Right atrium auricular region (tissue), 2 donors: ENCODE measurements around the gene PDE9A. TPM values are rescaled to one million over a fixed set of nuclear protein-coding genes. Genes with fewer than 3 reads are reported as not detected.

Experiments used
- DNase-seq: peaks from one replicate; pipeline ENCODE4 v3.0.0-alpha.2; 2019; ENCODE audit warnings: low spot score
- H3K27ac ChIP-seq, 2 donors: fragments of 200-600 bp; sonication (generic); 1 replicate in 1 of 2; 2 replicates in 1 of 2; pipeline ENCODE4 v1.5.1; 2016 to 2019
- H3K27me3 ChIP-seq, 2 donors: fragments of 200-600 bp; sonication (generic); one replicate each; pipeline versions ENCODE4 v1.5.1 to v1.6.0; 2017 to 2019
- H3K36me3 ChIP-seq: fragments of 200-600 bp; sonication (generic); one replicate; pipeline ENCODE4 v1.5.1; 2016
- H3K4me1 ChIP-seq, 2 donors: fragments of 200-600 bp; sonication (generic); one replicate each; pipeline versions ENCODE4 v1.5.1 to v1.6.0; 2017 to 2019
- H3K4me3 ChIP-seq, 2 donors: fragments of 200-600 bp; sonication (generic); 1 replicate in 1 of 2; 2 replicates in 1 of 2; pipeline ENCODE4 v1.5.1; 2017 to 2019; ENCODE audit warnings: mild to moderate bottlenecking in 1 of 2, moderate library complexity in 1 of 2
- H3K9me3 ChIP-seq, 2 donors: fragments of 200-600 bp; sonication (generic); one replicate each; pipeline ENCODE4 v1.5.1; 2019
- total RNA-seq, 2 donors: library from RNA; depleted of rRNA; stranded (reverse); fragments of >200 nt; gene quantifications; one replicate each; pipeline ENCODE4 v1.1.0, GENCODE V29; 2016
- TF ChIP-seq, protein P1 (sequence below), 2 donors: fragments of 200-600 bp; sonication (generic); IDR thresholded peaks; one replicate each; pipeline ENCODE4 v1.5.1; 2019; ENCODE audit warnings: antibody characterized with exemption in 2 of 2

Gene PDE9A
- total RNA-seq, 2 donors from 2014 or later, result 1.1 to 2.0 TPM

DNA sequence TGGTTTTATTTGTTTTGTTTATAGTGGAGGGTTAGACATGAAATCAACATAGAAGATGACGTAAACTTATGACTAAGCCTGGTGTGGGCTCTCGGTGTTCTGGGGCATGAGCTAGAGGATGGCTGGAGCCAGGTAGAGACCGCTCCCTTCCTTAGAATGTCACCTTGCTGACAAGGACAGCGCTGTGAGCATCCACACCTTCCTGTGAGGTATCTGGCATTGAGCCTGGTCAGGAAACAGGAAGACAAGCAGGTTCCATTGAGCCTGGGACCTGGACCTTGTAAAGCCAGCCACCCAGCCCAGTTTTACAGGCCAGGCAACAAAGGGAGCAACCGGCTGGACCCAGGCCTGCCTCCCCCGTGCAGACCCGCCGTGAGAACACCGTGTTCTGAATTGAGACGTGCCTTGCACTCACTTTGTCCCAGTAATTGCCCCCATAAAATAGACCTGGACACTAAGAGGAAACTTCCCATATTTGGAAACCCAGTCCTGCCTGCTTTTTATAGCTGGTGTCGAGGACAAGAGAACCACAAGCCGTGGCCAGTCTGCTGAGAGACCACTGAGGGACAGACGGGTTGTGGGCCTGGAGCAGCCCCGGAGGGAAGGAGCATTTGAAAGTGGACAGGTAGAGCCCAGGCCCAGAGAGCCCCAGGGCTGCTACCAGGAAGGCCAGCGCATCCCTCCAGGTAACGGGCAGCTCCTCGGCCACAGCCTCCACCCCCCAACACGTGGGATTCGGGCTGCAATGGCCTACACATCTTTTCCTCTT lies 78.0 kb downstream of the PDE9A start:
- no peak overlapping the region for H3K4me3 ChIP-seq
- H3K4me1 ChIP-seq, result no peaks in the 10 kb centered on the region
- H3K27ac ChIP-seq, result no peak overlapping the region
- no peaks in the 10 kb centered on the region for H3K27me3 ChIP-seq
- TF ChIP-seq, protein P1, sequence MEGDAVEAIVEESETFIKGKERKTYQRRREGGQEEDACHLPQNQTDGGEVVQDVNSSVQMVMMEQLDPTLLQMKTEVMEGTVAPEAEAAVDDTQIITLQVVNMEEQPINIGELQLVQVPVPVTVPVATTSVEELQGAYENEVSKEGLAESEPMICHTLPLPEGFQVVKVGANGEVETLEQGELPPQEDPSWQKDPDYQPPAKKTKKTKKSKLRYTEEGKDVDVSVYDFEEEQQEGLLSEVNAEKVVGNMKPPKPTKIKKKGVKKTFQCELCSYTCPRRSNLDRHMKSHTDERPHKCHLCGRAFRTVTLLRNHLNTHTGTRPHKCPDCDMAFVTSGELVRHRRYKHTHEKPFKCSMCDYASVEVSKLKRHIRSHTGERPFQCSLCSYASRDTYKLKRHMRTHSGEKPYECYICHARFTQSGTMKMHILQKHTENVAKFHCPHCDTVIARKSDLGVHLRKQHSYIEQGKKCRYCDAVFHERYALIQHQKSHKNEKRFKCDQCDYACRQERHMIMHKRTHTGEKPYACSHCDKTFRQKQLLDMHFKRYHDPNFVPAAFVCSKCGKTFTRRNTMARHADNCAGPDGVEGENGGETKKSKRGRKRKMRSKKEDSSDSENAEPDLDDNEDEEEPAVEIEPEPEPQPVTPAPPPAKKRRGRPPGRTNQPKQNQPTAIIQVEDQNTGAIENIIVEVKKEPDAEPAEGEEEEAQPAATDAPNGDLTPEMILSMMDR (IDR thresholded peaks at IDR 0.05), result no peak
- peaks cover 0 to 9% of the 10 kb centered on the region in 2 donors for H3K9me3 ChIP-seq
- no peak for DNase-seq
- H3K36me3 ChIP-seq, result no peaks in the 10 kb centered on the region

DNA sequence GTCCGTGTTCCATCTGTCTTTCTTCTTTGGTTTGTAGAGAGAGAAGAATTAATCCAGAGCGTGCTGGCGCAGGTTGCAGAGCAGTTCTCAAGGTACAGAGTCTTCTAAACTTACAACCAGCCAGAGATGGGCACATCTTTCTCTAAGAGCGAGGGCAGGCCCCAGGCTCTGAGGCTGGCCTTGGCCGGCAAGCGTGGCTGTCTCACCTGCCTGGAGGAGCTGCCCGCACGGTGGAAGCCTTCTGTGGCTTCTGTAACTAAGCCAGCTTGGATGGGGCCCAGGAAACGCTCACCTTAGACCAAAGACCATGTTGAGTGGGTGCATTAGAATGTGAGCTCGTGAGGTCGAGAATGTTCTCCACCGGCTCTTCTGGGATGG lies 78.6 kb downstream of the PDE9A start:
- H3K4me1 ChIP-seq, result peaks cover 0 to 2% of the 10 kb centered on the region in 2 donors
- H3K36me3 ChIP-seq, result no peaks in the 10 kb centered on the region
- H3K4me3 ChIP-seq, result no peak overlapping the region
- DNase-seq, result no peak
- no peaks in the 10 kb centered on the region for H3K27me3 ChIP-seq
- H3K27ac ChIP-seq, result no peak overlapping the region
- TF ChIP-seq, protein P1 (IDR thresholded peaks at IDR 0.05), result no peak
- peaks cover 0 to 9% of the 10 kb centered on the region in 2 donors for H3K9me3 ChIP-seq

DNA sequence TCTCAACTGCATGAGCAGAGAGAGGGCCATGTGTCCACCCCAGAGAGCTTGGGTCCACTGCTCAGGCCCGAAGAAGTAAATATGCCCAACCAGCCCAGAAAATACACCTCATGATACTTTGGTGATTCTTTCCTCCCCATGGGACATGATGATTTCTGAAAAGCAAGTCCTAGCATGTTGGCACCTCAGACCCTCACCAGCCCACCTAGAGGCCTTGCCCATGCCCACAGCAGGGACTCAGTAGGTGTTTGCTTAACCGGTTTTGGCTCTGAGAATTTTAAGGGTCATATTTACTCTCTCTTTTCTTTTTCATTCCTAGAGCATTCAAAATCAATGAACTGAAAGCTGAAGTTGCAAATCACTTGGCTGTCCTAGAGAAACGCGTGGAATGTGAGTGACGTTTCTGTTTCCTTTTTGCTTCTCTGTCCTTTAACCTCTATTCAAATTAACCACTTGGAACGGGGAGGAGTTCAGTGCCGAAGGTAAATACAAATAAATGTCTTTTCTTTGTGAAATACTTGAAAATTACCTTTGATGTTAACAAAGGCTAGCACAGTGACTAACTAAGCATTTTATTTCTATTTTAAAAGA lies 79.7 kb downstream of the PDE9A start:
- no peak overlapping the region for H3K4me3 ChIP-seq
- H3K9me3 ChIP-seq, result peaks cover 0 to 9% of the 10 kb centered on the region in 2 donors
- H3K36me3 ChIP-seq, result no peaks in the 10 kb centered on the region
- no peak overlapping the region for H3K27ac ChIP-seq
- no peak for DNase-seq
- no peaks in the 10 kb centered on the region for H3K27me3 ChIP-seq
- H3K4me1 ChIP-seq, result peaks cover 0 to 13% of the 10 kb centered on the region in 2 donors
- TF ChIP-seq, protein P1 (IDR thresholded peaks at IDR 0.05), result no peak

DNA sequence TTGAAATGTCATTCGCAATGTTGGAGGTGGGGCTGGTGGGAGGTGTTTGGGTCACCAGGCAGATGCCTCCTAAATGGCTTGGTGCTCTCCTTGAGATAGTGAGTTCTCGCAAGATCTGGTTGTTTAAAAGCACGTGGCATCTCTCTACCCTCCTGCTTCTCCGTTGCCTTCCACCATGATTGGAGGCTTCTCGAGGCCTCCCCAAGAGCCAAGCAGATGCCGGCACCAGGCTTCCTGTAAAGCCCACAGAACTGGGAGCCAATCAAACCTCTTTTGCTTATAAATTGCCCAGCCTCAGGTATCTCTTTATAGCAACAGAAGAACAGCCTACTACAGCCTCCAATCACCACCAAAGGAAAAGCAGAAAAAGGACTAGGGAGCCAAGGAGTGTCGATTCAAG lies 80.5 kb downstream of the PDE9A start:
- TF ChIP-seq, protein P1 (IDR thresholded peaks at IDR 0.05), result no peak
- Histone ChIP-seq H3K36me3 (no peaks in the 10 kb centered on the region), H3K4me1 (peaks cover 0 to 21% of the 10 kb centered on the region in 2 donors), H3K27ac (no peak overlapping the region), H3K9me3 (peaks cover 0 to 7% of the 10 kb centered on the region in 2 donors), H3K27me3 (no peaks in the 10 kb centered on the region), H3K4me3 (no peak overlapping the region)
- DNase-seq, result no peak

DNA sequence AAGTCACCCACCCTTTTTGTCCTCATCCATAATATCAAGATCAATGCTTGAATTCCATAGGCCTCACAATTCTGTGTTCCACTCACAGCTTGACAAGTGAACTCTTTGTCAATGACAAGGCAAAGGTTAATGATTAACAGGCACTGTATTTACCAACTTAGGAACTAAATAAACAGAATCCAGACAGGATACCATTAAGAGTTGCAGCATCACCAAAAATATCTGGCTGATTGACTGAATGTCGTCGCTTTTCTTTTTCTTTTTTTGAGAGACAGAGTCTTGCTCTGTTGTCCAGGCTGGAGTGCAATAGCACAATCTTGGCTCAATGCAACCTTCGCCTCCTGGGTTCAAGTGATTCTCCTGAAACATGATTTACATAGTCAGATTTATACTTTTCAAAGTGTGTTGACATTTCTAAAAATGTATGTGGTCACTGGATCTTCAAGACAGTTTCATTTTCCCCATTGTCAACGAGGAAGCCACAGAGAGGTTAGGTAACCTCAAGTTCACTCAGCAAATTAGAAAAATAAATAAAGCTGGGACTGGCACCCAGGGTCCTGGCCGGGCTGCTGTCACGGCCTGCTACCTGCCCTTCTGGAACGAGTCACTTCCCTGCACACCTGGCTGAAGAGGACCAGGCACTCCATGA lies 81.0 kb downstream of the PDE9A start:
- H3K27me3 ChIP-seq, result no peaks in the 10 kb centered on the region
- H3K9me3 ChIP-seq, result peaks cover 0 to 1% of the 10 kb centered on the region in 2 donors
- no peak overlapping the region for H3K4me3 ChIP-seq
- H3K27ac ChIP-seq, result no peak overlapping the region
- no peaks in the 10 kb centered on the region for H3K36me3 ChIP-seq
- peaks cover 0 to 23% of the 10 kb centered on the region in 2 donors for H3K4me1 ChIP-seq
- TF ChIP-seq, protein P1 (IDR thresholded peaks at IDR 0.05), result no peak
- DNase-seq, result no peak
